Measurements from ENCODE around the gene SHMT2.
A peak's percentile ranks its signal among the peaks of the same experiment; 100 is the strongest.

- TF ChIP-seq CTCF (conservative IDR thresholded peaks at IDR 0.05; ENCODE audit: low read depth in 2 of 2) (peak; percentile 95 to 100), JUNB (IDR thresholded peaks at IDR 0.05; ENCODE audit: unreplicated experiment) (no peak), EZH2 (IDR thresholded peaks at IDR 0.05; ENCODE audit: low read depth, unreplicated experiment) (peak; percentile 38), REST (IDR thresholded peaks at IDR 0.05; ENCODE audit: unreplicated experiment) (peak; percentile 10), ETS1 (IDR thresholded peaks at IDR 0.05) (no peak)
Observed at GRCh38 chr12:57238854-57239554, 9.5 kb downstream of the SHMT2 start.
